GM18873 (cell line): ENCODE data around the gene MCCC1.
"Not testable (repeated sequence)": the region's sequence is repeated elsewhere in the genome, so short reads cannot be mapped to it uniquely, and the experiment has no call there.

ENCODE experiments used
- ATAC-seq: cut with Tn5 transposase; IDR thresholded peaks from one replicate; pipeline ENCODE4 v1.9.1; 2021; ENCODE audit warnings: mild to moderate bottlenecking, moderate library complexity, moderate number of reproducible peaks; ENCODE audit not compliant: unreplicated experiment, low FRiP score

MCCC1 gene

DNA sequence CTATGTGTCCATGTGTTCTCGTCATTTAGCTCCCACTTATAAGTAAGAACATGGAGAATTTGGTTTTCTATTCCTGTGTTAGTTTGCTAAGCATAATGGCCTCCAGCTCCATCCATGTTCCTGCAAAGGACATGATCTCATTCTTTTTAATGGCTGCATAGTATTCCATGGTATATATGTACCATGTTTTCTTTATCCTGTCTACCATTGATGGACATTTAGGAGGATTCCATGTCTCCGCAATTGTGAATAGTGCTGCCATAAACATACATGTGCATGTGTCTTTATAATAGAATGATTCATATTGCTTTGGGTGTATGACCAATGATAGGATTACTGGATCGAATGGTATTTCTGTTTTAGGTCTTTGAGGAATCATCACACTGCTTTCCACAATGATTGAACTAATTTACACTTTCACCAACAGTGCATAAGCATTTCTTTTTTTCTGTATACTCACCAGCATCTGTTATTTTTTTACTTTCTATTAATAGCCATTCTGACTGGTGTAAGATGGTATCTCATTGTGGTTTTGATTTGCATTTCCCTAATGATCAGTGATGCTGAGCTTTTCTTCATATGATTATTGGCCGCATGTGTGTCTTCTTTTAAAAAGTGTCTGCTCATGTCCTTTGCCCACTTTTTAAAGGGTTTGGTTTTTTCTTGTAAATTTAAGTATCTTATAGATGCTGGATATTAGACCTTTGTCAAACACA lies 105.7 kb downstream of the MCCC1 start:
- not testable (repeated sequence) for ATAC-seq

DNA sequence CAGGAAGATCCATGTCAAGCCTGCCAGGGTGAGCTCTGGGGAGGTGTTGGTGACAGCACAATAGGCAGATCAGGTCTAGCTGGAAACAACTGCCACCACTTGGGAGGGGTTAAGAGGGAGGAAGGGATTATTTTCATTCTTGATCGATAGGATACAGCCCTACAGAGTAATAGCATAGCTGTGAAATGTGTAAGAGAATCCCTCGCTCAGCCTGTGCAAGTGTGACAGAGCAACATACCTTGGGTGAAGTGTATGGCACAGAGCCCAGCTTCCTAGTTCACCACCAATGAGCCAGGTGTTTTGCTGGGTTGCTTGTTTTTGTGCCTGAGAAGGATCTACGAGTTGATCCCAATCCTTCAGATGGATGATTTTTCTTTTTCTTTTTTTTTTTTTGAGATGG lies 109.7 kb downstream of the MCCC1 start:
- no peak for ATAC-seq

GRCh38 chr3:182986021-182986420 lies 113.3 kb downstream of the MCCC1 start:
- ATAC-seq: no peak

- ATAC-seq: no peak
Measured at GRCh38 chr3:182983876-182984275, 115.4 kb downstream of the MCCC1 start.

GRCh38 chr3:182981038-182981380 lies 118.3 kb downstream of the MCCC1 start:
- no peak for ATAC-seq

GRCh38 chr3:182980204-182981037 lies 118.9 kb downstream of the MCCC1 start, which contains the start of gene DCUN1D1:
Gene DCUN1D1, minus strand, starts transcription at chr3:182980538. Its CDS starts 49 bp downstream, at chr3:182980489.
- ATAC-seq: peak; percentile 77

GRCh38 chr3:182979674-182980191 lies 119.6 kb downstream of the MCCC1 start:
- no peak for ATAC-seq

GRCh38 chr3:182979103-182979673 lies 120.1 kb downstream of the MCCC1 start:
- ATAC-seq: no peak

- no peak for ATAC-seq
Measured at GRCh38 chr3:182978387-182978786, 120.9 kb downstream of the MCCC1 start.

DNA sequence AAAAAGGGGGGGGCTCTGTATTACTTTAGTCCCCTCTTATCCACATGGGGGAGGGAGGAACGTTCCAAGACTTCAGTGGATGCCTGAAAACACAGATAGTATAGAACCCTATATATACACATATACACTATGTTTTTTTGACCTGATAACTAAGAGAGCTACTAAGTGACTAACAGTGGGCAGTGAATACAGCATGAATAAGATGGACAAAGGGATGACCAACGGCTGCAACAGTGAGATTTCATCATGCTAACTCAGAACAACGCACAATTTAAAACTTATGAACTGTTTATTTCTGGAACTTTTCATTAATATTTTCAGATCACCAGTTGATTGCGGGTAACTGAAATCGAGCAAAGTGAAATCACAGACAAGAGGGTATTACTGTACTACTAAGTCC lies 126.2 kb downstream of the MCCC1 start:
- no peak for ATAC-seq

- ATAC-seq: no peak
Measured at GRCh38 chr3:182972387-182972786, 126.9 kb downstream of the MCCC1 start.

- no peak for ATAC-seq
Measured at GRCh38 chr3:182971637-182972036, 127.7 kb downstream of the MCCC1 start.

DNA sequence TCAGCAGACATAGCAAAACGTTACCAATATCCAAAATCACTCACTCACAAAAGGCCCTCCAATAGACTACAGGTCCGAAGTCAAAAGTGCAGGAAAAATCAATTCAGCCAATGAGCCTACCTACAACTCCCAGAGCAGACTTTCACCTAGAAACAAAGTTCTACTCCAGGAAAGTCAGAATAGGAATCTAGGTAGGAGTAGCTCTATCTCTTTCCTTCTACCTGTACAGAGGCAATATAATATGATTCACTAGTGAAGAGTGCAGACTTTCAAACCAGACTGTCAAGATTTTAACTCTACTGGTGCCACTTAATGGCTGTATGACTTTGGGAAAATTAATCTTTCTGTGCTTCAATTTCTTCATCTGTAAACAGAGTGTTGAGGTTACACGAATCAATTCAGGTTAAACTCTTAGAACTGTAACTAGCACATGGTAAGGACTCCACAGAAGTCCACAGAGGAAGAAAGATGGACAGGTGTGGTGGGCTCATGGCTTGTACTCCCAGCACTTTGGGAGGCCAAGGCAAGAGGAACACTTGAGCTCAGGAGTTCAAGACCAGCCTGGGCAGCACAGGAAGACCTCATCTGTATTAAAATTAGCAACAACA lies 128.4 kb downstream of the MCCC1 start:
- no peak for ATAC-seq

DNA sequence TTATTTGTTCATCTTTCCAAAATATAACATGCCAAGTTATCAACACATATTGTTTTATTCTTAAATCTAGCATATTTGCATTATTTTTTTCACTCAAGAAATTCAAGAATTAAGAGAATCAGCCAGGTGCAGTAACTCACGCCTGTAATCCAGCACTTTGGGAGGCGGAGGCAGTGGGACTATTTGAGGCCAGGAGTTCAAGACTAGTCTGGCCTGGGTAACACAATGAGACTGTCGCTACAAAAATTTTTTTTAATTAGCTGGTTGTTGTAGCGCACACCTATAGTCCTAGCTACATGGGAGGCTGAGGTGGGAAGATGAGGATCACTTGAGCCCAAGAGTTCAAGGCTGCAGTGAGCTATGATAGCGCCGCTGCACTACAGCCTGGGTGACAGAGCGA lies 129.4 kb downstream of the MCCC1 start:
- ATAC-seq: no peak

DNA sequence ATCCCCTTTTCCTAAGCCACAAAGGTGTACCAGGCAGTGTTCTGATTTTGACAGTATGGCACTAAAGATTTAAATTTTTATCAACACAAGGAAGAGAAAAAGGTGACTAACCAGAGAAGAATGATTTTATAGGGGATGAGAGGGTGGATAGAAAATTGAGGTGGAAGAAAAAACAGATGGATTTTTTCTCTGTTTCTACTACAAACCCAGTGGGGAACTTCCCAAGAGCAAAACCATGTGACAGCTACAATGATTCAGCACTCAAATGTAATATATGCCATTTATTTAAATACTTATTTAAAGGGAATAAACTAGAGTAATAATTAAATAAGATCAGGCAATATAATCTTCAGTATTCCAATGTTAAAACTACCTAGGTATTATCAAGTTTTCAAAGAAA lies 130.0 kb downstream of the MCCC1 start:
- ATAC-seq: no peak

DNA sequence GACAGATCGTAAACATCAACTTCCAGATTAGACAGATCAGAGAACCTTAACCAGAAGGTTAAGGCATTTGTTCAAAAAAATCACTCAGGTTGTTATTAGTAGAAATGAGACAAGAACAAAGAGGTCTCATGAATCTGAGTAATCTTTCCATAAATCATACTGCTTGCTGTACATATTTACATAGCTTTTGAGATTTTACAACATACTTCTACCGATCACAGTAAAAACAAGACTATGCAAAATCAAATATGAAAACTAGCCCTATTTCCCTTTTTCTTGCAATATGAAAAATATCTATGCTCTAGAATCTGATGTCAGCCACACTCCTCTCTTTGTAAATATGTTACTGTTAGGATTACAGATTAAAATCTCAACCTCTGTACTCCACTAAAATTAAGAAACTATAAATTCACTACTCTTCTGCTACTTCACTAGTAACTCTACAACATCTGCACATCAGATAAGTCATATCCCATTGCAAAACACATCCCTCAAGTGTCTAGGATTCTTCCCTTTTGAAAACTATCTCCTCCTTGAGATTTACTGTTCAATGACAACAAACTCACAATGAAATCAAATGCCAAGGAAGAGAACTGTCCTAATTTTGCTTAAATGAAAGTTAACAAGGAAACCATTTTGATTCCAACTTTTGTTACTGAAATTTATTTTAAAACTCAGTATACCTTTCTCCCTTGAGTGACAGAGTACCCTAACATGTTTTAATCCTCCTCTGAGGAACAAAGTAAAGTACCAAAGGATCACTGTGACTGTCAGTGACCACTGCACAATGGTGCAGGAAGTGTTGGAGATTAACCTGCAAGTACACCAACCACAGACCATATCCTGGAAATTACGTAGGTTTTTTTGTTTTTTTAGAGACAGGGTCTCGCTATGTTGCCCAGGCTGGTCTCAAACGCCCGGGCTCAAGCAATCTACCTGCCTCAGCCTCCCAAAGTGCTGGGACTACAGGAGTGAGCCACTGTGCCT lies 131.8 kb downstream of the MCCC1 start:
- no peak for ATAC-seq

- no peak for ATAC-seq
Measured at GRCh38 chr3:182965861-182966366, 133.4 kb downstream of the MCCC1 start.
